HUES64 (cell line): ENCODE measurements around the gene OAF.

Source experiments
- H3K27ac ChIP-seq: 2 replicates; pipeline ENCODE4 v1.7.0; 2013; ENCODE audit warnings: low read depth, low read length, inconsistent platforms
- H3K27me3 ChIP-seq: 2 replicates; pipeline ENCODE4 v1.6.1; 2013; ENCODE audit warnings: mild to moderate bottlenecking, low read length; ENCODE audit not compliant: insufficient read depth
- H3K36me3 ChIP-seq: 2 replicates; pipeline ENCODE4 v1.6.1; 2013; ENCODE audit warnings: mild to moderate bottlenecking, low read length; ENCODE audit not compliant: insufficient read depth
- H3K4me1 ChIP-seq: 2 replicates; pipeline ENCODE4 v1.6.1; 2013; ENCODE audit warnings: mild to moderate bottlenecking, low read length, moderate library complexity; ENCODE audit not compliant: insufficient read depth
- H3K4me3 ChIP-seq: 2 replicates; pipeline ENCODE4 v1.5.1; 2013; ENCODE audit warnings: mild to moderate bottlenecking, low read length, moderate library complexity
- H3K9ac ChIP-seq: 2 replicates; pipeline ENCODE4 v1.6.1; 2013; ENCODE audit warnings: mild to moderate bottlenecking, low read depth, low read length
- H3K9me3 ChIP-seq: 2 replicates; pipeline ENCODE4 v1.6.1; 2013; ENCODE audit warnings: low read depth, low read length; ENCODE audit not compliant: insufficient read depth
- WGBS: fragments of 150-250, 120-280 bp; methylation state at CpG from one replicate; pipeline ENCODE4 v1.1.7; 2013; ENCODE audit warnings: missing lambda C conversion rate; 5-methylcytosine and 5-hydroxymethylcytosine counted together

The OAF gene

DNA sequence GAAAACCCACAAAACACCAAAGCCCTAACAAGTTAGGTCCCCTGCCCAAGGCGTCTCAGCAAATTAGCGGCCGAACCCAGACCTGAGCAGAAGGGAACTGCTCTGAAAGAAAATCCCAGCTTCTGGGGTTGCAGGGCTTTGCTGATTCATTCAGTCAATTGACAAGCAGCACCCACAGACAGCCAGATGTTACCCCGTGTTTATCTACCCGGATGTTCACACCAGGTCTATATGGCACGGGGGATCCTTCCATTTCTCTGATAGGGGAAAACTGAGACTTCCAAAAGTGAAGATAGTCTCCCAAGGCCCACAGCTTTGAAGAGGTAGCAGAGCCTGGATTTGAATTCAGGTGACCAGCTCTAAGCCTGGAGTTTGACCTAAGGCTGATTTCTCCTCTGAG is 14.0 kb upstream of the OAF start:
- H3K4me3 ChIP-seq = no peak overlapping the region
- no peaks in the 10 kb centered on the region for H3K36me3 ChIP-seq
- WGBS = 94% methylated on average over 6 of the region's 6 CpGs
- H3K27ac ChIP-seq = no peak overlapping the region
- H3K27me3 ChIP-seq = peaks cover 72% of the 10 kb centered on the region
- H3K9ac ChIP-seq = no peak overlapping the region
- H3K4me1 ChIP-seq = peaks cover 35% of the 10 kb centered on the region
- H3K9me3 ChIP-seq = no peaks in the 10 kb centered on the region

DNA sequence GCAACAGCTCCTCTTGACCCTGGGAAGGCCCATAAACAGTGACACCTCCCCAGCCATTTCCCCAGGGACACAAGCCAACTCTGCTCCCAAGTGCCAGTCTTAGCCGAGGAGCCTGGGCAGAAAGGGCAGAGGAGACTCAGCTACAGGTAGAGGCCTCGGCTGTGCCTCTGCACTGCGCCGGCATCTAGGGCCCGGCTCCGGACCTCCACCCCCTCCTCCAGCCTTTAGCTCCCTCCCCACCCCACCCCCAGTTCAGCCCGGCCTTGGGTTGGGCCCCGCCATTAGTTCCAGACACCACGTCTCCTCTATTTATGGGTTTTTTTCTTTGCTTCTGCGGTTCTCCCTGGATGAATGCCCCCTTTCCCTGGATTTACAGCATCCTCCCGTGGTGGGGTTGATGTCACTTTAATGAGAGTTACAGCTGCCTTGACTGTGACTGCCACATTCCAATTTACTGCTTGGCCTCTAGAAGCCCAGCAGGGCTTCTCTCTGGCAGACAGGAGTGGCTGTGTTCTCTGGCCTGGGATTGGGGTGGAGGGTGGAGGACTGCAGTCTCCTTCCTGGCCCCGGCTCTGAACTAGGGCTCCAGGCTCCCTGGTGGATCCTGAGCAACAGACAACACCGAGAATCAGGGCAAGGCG is 13.5 kb upstream of the OAF start:
- H3K27me3 ChIP-seq = peaks cover 77% of the 10 kb centered on the region
- no peak overlapping the region for H3K9ac ChIP-seq
- no peak overlapping the region for H3K27ac ChIP-seq
- no peaks in the 10 kb centered on the region for H3K9me3 ChIP-seq
- H3K4me3 ChIP-seq = no peak overlapping the region
- H3K36me3 ChIP-seq = no peaks in the 10 kb centered on the region
- H3K4me1 ChIP-seq = peaks cover 35% of the 10 kb centered on the region
- 39% methylated on average over 14 of the region's 14 CpGs for WGBS

DNA sequence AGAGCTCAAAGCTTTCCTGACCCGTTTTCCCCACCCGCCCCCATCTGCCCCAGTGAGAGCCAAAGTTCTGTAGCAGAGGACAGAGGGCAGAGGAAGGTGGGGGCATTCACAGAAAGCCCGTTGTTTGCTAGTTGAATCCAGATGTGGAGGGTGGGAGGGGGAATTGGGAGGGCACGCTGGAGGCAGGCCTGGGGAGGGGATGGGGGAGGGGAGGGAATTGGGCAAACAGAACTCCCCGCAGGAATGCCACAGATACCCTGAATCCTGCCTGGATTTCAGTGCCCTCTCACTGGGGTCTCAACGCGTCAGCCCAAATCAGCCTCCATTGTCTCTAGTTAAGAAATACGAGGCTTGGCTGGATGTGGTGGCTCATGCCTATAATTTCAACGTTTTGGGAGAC is 12.9 kb upstream of the OAF start:
- no peak overlapping the region for H3K4me3 ChIP-seq
- no peak overlapping the region for H3K27ac ChIP-seq
- WGBS = 25% methylated on average over 9 of the region's 9 CpGs
- H3K36me3 ChIP-seq = no peaks in the 10 kb centered on the region
- H3K9ac ChIP-seq = no peak overlapping the region
- no peaks in the 10 kb centered on the region for H3K9me3 ChIP-seq
- H3K4me1 ChIP-seq = peaks cover 35% of the 10 kb centered on the region
- peaks cover 81% of the 10 kb centered on the region for H3K27me3 ChIP-seq

DNA sequence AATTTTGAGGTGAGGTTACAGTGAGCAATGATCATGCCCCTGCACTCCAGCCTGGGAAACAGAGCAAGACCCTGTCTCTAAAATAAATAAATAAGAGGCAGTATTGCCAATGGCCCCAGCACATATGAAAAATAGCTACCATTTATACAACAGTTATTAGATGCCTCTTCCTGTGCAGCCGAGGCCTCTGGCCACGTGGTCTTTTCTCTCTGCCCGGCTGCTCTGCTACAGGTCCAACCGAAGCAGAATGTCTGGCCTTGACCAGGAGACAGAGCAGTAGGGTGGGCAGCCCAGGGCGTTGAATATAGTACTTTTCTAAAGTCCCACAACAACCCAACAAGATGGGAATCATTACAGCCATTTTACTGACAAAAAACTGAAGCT is 12.4 kb upstream of the OAF start:
- Histone ChIP-seq H3K9me3 (no peaks in the 10 kb centered on the region), H3K27ac (no peak overlapping the region), H3K36me3 (no peaks in the 10 kb centered on the region), H3K4me3 (no peak overlapping the region), H3K9ac (no peak overlapping the region), H3K27me3 (peaks cover 84% of the 10 kb centered on the region), H3K4me1 (peaks cover 35% of the 10 kb centered on the region)
- 79% methylated on average over 5 of the region's 5 CpGs for WGBS

DNA sequence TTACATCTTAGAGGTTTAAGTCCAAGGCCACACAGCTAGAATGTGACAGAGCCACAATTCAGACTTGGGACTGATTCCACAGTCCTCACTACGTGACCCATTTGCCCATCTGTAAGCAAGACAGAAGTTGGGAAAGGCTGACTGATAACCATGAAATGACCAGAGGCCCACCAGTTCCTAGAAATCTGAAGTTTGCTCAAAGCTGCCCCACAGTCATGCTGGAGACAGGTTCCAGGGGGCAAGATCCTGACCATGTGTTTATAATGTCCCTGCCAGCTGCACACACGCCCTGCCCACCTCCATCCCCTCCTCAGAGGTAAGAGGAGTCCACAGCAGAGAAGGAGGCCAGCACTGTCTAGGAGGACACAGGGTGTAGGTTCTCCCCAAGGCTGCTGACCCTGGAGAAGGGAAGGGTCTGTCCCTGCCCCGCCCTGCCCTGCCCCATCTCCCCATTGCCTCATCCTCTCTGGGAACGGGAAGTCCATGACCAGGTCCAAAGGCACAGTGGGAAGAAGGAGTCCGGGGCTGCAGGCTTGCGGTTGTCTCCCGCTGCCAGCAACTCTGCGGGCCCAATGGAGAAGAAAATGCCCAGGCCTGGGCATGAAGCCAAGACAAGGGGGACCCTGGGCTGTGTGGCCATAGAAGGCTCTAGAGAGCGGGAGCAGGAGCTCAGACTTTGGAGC is 11.9 kb upstream of the OAF start:
- no peak overlapping the region for H3K9ac ChIP-seq
- no peaks in the 10 kb centered on the region for H3K36me3 ChIP-seq
- H3K4me1 ChIP-seq = peaks cover 35% of the 10 kb centered on the region
- no peaks in the 10 kb centered on the region for H3K9me3 ChIP-seq
- no peak overlapping the region for H3K4me3 ChIP-seq
- no peak overlapping the region for H3K27ac ChIP-seq
- WGBS = 89% methylated on average over 8 of the region's 9 CpGs
- H3K27me3 ChIP-seq = peaks cover 84% of the 10 kb centered on the region

DNA sequence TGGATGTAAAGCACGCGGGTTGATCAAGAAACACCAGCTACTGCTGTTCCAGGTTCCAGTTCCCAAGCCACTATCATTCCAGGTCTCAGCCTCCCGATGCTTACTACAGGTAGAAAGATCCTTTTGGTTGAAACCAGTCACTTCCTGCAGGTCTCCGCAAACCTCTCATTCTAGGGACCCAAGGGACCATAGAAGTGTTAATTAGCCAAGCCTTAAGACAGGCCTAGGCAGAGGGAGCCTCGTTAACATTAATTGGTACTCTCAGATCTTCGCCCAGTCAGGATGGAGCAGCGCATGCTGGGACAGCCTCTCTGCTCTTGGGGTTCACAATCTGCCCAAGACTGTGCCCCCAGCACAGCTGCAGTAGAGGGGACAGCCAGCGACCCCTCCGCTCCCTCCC is 11.2 kb upstream of the OAF start:
- WGBS = 50% methylated on average over 7 of the region's 9 CpGs
- Histone ChIP-seq H3K4me1 (peaks cover 35% of the 10 kb centered on the region), H3K27me3 (peaks cover 84% of the 10 kb centered on the region), H3K9ac (no peak overlapping the region), H3K36me3 (no peaks in the 10 kb centered on the region), H3K4me3 (no peak overlapping the region), H3K9me3 (no peaks in the 10 kb centered on the region), H3K27ac (no peak overlapping the region)

DNA sequence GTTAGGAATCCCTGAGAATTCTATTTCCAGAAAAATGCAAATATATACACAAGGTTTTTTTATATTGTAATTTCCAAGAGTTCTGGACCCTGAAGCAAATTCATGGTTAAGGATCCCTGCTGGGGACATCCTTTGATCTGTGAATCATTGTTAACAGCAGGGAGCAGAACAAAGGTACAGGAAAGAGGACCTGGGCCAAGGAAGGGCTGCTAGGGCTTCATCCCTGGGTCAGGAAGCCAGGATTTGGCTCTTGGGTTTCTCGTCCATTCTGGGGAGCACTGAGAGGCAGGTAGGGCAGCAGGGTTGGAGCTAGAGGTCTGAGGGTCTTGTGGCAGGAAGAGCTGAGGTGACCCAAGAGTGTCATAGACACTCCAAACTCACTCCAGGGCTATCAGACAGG is 10.2 kb upstream of the OAF start:
- Histone ChIP-seq H3K4me1 (peaks cover 33% of the 10 kb centered on the region), H3K27ac (no peak overlapping the region), H3K9me3 (no peaks in the 10 kb centered on the region), H3K4me3 (no peak overlapping the region), H3K27me3 (peaks cover 86% of the 10 kb centered on the region), H3K36me3 (no peaks in the 10 kb centered on the region), H3K9ac (no peak overlapping the region)
- 47% methylated on average over 1 of the region's 1 CpG for WGBS

DNA sequence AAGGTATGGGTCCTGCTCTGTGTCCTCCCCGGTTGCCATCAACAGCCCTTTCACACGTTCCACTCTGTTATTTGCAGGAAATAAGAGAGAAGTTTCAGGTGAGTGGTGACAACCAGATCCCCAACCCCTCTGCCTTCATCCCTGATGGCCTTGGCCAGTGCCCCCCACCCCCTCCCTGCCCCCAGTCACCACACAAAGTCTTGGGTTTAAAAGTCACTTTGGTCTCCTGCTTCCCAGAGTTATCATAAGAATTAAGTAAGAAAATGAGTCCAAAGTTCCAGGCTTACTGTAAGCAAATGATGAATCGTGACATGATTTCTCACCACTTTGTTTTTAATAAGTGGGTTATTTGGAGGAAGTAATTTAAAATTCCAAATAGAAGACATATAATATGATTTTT is 9.2 kb upstream of the OAF start:
- no peaks in the 10 kb centered on the region for H3K36me3 ChIP-seq
- no peaks in the 10 kb centered on the region for H3K9me3 ChIP-seq
- H3K27me3 ChIP-seq = peaks cover 84% of the 10 kb centered on the region
- no peak overlapping the region for H3K9ac ChIP-seq
- no peak overlapping the region for H3K27ac ChIP-seq
- H3K4me3 ChIP-seq = no peak overlapping the region
- peaks cover 25% of the 10 kb centered on the region for H3K4me1 ChIP-seq
- 75% methylated on average over 2 of the region's 3 CpGs for WGBS

DNA sequence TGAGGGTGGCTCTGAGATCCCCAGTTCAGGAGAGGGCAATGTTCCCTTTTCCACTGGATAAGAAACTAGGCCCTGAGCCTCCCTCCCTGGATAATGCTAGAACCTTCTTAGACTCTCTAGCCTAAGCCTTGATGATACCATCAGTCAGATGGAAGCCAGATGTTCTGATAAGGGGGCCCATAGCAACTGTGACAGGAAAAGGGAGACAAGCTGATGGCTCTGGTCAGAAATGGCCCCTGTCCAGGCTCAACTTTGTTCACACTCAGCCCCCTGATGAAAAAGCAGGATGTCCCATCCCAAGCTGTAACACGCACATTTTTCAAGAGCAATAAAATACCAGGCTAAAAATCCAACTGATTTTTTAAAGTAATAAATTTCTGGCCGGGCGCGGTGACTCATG is 7.2 kb upstream of the OAF start:
- H3K9ac ChIP-seq = no peak overlapping the region
- H3K9me3 ChIP-seq = no peaks in the 10 kb centered on the region
- H3K27me3 ChIP-seq = peaks cover 88% of the 10 kb centered on the region
- H3K4me3 ChIP-seq = no peak overlapping the region
- H3K27ac ChIP-seq = no peak overlapping the region
- H3K4me1 ChIP-seq = peaks cover 10% of the 10 kb centered on the region
- WGBS = 92% methylated on average over 4 of the region's 4 CpGs
- H3K36me3 ChIP-seq = no peaks in the 10 kb centered on the region

DNA sequence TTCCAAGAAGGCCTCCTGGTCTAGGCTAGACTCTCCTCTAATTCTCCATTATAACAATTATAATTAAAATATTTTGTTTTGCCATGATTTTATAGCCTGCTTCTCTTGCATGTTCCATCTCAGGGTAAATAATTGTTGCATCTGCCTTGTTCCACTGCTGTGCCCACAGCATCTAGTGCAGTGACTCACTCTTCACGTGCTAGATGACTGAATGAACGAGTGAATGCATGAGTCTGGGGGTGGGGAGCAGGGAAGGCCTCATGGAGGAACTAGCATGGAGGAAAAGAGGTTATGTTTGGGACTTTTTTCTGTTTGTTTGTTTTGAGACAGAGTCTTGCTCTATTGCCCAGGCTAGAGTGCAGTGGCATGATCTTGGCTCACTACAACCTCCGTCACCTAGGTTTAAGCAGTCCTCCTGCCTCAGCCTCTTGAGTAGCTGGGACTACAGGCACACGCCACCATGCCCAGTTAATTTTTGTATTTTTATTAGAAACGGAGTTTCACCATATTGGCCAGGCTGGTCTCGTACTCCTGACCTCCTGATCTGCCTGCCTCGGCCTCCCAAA is 5.2 kb upstream of the OAF start:
- 87% methylated on average over 7 of the region's 7 CpGs for WGBS
- Histone ChIP-seq H3K4me1 (peaks cover 8% of the 10 kb centered on the region), H3K27ac (no peak overlapping the region), H3K9ac (no peak overlapping the region), H3K36me3 (no peaks in the 10 kb centered on the region), H3K9me3 (no peaks in the 10 kb centered on the region), H3K27me3 (peaks cover 86% of the 10 kb centered on the region), H3K4me3 (no peak overlapping the region)

DNA sequence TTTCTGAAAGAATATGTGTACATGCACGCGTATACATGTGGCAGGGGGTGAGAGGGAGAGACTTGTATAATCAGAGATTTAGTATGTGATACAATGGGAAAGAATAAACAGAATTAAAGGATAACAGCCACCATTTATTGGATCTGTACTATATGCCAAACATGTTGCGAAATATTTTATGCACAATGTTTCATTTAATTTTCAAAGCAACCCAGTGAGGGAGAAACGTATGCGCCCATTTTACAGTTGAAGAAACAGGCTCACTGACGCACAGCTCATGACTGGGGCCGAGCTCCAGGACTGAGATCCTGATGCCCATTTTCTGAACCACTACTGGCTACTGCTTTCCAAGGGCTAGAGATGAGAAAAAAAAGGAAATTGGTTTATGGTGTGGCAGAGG is 3.3 kb upstream of the OAF start:
- WGBS = 94% methylated on average over 7 of the region's 7 CpGs

More for the DNA sequence above, 3.3 kb upstream of the OAF start:
- no peak overlapping the region for H3K9ac ChIP-seq
- no peak overlapping the region for H3K27ac ChIP-seq
- H3K36me3 ChIP-seq = no peaks in the 10 kb centered on the region
- H3K4me3 ChIP-seq = no peak overlapping the region
- H3K9me3 ChIP-seq = no peaks in the 10 kb centered on the region
- H3K4me1 ChIP-seq = peaks cover 8% of the 10 kb centered on the region
- peaks cover 83% of the 10 kb centered on the region for H3K27me3 ChIP-seq
